HG03175 (cell line): Measurements from ENCODE around the gene TRDMT1.
"Not testable (repeated sequence)": the region's sequence is repeated elsewhere in the genome, so short reads cannot be mapped to it uniquely, and the experiment has no call there.

Source experiments
- ATAC-seq: cut with Tn5 transposase; IDR thresholded peaks from one replicate; pipeline ENCODE4 v1.9.1; 2021; ENCODE audit warnings: mild to moderate bottlenecking, moderate library complexity; ENCODE audit not compliant: unreplicated experiment

TRDMT1 gene

DNA sequence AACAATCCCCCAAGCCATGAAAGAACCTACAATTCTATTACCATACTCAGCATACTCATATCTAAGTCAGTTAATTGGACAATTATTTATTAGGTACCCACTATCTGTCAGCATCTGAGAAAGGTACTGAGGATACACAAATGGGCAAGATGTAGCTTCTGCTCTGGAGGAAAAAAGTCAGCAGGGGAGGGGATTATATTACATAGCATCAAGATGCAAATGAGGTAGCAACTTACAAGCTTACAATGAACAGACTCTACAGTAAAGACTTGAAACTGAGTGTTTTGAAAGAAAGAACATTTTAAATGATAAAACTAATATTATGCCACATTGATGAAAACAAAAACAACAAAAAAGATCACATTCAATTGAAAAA is 61.1 kb downstream of the TRDMT1 start:
- ATAC-seq = no peak

DNA sequence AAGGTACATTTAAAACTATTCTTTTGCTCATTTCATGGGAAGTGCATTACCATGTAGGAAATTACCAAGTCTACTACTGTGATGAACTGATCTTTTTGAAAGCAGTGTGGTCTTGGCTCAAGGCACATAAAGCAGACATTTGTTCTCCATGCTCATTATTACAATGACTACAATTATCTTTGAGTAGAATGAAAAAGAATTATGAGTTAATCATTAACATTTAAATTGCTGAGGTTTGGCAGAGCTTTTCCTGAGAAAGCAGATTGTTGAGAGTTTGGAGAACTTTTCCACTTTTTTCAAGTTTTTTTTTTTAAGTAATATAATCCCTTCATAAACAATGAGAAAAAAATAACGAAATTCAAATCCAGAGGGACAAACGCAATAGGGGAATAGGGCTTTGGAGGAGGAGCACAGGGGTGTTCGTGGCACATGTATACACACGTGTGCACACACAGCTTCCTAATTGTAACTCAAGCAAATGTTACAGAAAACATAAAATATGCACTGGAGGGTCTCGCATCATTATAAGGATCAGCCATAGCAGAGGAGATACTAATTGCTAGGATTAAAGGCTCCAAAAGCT is 62.9 kb downstream of the TRDMT1 start:
- no peak for ATAC-seq

- no peak for ATAC-seq
Observed at GRCh38 chr10:17134737-17135260, 66.7 kb downstream of the TRDMT1 start.

DNA sequence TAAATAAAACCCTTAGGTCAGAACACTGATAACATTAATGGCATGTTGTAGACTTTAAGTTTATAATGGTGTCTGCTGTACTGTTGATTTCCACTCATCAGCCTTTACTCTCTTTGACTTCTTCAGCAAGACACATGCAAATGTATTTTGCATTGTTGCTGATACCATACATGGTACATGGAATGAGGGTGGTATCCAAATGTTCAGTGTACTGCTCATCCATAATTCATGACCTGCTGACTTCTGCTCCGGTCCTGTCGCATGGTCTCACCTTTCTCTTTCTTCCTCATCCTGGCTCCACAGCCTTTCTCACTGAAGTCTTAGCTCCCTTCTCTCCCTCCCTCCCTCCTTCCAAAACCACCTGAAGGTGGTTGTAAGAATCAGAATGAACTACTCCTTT is 67.2 kb downstream of the TRDMT1 start:
- no peak for ATAC-seq

DNA sequence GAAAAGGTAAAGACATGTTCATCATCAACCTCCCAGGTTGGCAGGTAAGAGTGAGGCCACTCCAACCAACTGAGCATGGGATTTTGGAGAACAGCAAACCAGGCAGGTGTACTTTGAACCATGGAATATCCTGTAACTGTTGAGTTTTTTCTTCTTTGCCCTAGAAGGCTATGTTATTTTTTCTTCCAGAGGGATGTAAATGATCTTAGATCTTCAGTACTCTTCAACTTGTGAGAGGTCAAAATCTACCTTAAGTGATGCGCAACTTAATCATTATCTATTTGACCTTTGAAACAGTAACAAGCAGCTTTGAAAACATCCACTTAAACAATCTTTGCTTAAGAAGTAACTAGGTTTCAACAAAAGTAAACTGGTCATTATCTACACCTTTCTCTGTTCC is 71.7 kb downstream of the TRDMT1 start, which contains the start of gene CUBN:
CUBN (minus strand) TSS at position 71 of the 400 bp plus-strand sequence; CDS start at position 25, 46 bp downstream.
- ATAC-seq = no peak

- no peak for ATAC-seq
Observed at GRCh38 chr10:17128261-17128660, 73.2 kb downstream of the TRDMT1 start.

- ATAC-seq = no peak
Observed at GRCh38 chr10:17126327-17126726, 75.1 kb downstream of the TRDMT1 start.

- no peak for ATAC-seq
Observed at GRCh38 chr10:17125206-17125893, 76.1 kb downstream of the TRDMT1 start.

DNA sequence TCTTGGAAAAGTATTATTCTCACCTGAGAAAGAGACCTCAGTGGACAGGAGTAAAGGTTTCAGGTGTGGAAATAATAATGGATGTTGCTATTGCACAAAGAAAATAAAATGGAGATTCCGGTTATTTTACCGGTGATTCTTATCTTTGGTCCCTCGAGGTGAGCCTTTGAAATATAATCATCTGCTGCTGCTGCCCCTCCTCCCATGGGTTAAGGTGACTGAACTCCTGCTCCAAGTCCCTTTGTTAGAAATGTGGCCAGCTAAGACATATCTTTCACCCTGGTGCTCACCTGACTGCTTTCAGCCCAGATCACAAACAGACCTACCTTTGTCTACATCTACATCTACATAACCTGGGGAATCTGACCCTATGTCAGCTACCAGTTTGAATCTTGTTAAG is 77.5 kb downstream of the TRDMT1 start:
- ATAC-seq = no peak

GRCh38 chr10:17122726-17123661 is 78.5 kb downstream of the TRDMT1 start:
- no peak for ATAC-seq

DNA sequence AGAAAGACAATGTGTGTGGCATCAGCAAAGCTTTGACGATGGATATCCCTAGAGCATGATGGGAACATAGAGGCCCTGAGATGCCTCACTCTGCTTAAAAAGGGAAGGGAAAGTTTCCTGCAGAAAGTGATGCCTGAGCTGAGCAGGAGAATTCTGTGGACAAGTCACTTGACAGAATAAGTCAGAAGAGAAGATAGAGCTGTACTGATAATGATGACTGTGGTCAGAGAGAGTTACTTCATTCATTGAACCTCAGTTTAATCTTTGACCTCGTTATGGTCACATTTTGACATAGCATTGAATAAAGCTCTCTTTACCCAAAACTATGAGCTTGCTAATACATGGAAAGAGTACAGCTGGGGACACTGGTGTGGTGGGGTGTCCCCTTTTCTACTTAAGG is 79.4 kb downstream of the TRDMT1 start:
- ATAC-seq = no peak

GRCh38 chr10:17120694-17121093 is 80.8 kb downstream of the TRDMT1 start:
- no peak for ATAC-seq

GRCh38 chr10:17119845-17120244 is 81.6 kb downstream of the TRDMT1 start:
- no peak for ATAC-seq

- no peak for ATAC-seq
Observed at GRCh38 chr10:17116193-17116592, 85.3 kb downstream of the TRDMT1 start.

GRCh38 chr10:17115683-17116082 is 85.8 kb downstream of the TRDMT1 start:
- ATAC-seq = no peak

DNA sequence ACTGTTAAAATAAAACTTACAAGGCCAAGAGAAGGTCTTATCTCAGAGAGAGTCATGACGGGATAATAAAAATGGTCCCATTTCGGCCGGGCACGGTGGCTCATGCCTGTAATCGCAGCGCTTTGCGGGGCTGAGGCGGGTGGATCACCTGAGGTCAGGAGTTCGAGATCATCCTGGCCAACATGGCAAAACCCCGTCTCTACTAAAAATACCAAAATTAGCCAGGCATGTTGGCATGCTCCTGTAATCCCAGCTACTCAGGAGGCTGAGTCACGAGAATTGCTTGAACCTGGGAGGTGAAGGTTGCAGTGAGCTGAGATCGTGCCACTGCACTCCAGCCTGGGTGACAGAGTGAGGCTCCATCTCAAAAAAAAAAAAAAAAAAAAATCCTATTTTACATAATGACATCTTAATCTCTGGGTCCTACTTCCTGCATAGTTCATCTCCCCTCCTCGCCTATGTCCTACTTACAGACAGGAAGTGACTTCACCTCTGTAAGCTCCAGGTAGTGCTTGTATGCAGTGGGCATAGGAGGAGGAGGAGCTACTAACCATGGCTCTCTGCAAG is 86.5 kb downstream of the TRDMT1 start:
- ATAC-seq = not testable (repeated sequence)

DNA sequence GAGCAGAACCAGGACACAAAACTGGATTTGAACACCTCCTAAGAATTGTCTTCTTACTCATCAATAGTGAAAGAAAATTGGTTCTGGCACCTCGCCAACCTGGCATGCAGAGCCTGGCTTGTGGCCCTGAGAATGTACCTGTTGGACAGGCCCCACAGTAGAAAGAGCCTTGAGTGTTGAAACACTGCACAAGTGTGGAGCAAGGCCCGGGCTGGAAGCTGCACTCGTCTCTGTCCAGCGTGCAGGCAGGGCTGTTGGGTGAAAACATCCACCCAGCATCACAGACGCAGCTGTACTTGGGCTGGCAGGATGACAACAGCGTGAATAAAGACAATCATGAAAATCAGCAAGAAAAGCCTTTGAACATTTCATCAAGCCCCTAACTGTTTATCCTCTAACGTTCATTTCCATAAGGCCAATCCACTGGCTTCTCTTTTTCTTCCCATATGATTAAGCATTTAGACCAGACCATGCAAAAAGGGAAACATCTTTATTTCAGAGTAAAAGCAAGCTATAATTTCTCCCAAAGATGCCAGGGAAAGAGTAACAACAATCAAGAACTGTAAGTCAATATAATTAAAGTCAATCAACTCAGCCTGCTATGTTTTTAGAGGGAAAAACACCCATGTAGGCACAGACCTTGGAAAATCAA is 87.5 kb downstream of the TRDMT1 start:
- no peak for ATAC-seq

DNA sequence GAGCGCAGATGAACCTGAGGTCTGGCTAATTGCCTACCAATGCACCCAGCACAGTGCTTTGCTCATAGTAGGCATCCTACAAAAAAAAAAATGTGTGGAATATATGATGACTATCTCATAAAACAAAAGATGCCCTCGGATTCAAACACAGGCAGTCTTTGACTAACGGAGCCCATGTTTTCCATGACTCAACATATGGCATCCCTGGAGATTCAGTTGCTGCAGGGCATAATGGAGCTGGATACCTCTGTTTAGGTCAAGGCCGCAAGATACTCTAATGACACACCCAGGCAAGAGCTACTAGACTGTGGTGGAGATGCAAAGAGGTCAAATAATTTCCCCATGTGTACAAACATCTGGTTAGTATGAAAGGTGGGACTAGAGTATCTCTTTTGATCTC is 88.1 kb downstream of the TRDMT1 start:
- no peak for ATAC-seq

- no peak for ATAC-seq
Observed at GRCh38 chr10:17112566-17112965, 88.9 kb downstream of the TRDMT1 start.

DNA sequence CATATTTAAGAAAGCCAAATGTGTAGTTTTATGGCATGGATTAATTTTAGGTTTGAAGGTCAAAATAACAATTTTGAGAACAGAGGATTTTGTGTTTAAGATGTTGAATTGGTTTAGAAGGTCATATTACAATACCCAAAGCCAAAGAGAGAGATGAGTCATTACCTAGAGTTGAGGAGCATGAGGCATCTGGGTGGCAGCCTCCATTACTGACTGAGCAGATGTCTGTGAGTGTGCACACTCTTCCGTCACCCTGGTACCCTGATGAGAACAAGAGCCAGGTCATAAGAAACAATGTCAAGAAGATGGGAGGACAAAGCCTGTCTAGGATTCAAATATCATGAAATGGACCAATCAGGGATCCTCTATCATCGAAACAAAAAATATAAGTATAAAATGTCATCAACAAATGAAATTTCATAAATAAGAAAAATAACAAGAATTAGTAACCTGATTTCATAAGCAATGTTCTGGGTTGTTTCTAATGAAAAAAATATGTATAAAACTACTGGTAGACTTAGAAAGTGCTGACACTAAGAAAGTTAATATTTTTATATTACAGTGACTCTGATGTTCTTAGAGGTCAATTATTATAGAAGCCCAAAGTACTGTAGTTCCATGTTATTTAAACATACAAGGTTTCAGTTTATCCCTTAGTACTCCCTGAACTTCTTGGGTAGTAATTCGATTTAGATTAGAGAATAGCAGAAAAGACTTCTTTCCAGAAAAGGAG is 91.8 kb downstream of the TRDMT1 start:
- no peak for ATAC-seq
